Nephron (organoid): ENCODE results near the gene TTC19.

Experiments
- H3K27ac Mint-ChIP-seq, 3 experiments: 2 replicates each; pipeline ENCODE4 v1.8.0; 2020; ENCODE audit warnings: mixed read lengths in 3 of 3, mild to moderate bottlenecking in 2 of 3, moderate library complexity in 1 of 3
- H3K27me3 Mint-ChIP-seq: 2 replicates; pipeline ENCODE4 v1.8.0; 2021; ENCODE audit warnings: low read depth, mild to moderate bottlenecking, moderate library complexity, mixed read lengths
- H3K36me3 Mint-ChIP-seq: 2 replicates; pipeline ENCODE4 v1.8.0; 2020; ENCODE audit warnings: low read depth, mixed read lengths
- H3K4me1 Mint-ChIP-seq: 2 replicates; pipeline ENCODE4 v1.8.0; 2020; ENCODE audit warnings: mixed read lengths
- H3K4me3 Mint-ChIP-seq, 3 experiments: 2 replicates each; pipeline ENCODE4 v1.8.0; 2020; ENCODE audit warnings: mild to moderate bottlenecking in 3 of 3, mixed read lengths in 3 of 3, moderate library complexity in 2 of 3
- H3K9me3 Mint-ChIP-seq: 2 replicates; pipeline ENCODE4 v1.8.0; 2020; ENCODE audit warnings: mixed read lengths
- CTCF ChIP-seq, 3 experiments: fragments of 200-600 bp; sonication (generic); IDR thresholded peaks; one replicate each; pipeline ENCODE4 v1.5.0; 2021; ENCODE audit warnings: antibody characterized with exemption in 3 of 3; ENCODE audit not compliant: unreplicated experiment in 3 of 3

The TTC19 gene

GRCh38 chr17:15955793-15956541, 43.7 kb upstream of the TTC19 start:
- peaks cover 4% of the 10 kb centered on the region for H3K27me3 Mint-ChIP-seq
- no peaks in the 10 kb centered on the region for H3K9me3 Mint-ChIP-seq
- no peaks in the 10 kb centered on the region for H3K36me3 Mint-ChIP-seq
- no peak overlapping the region for H3K27ac Mint-ChIP-seq
- H3K4me3 Mint-ChIP-seq: no peak overlapping the region
- no peak for TF ChIP-seq CTCF (IDR thresholded peaks at IDR 0.05; ENCODE audit: unreplicated experiment in 3 of 3)
- H3K4me1 Mint-ChIP-seq: peaks cover 13% of the 10 kb centered on the region

DNA sequence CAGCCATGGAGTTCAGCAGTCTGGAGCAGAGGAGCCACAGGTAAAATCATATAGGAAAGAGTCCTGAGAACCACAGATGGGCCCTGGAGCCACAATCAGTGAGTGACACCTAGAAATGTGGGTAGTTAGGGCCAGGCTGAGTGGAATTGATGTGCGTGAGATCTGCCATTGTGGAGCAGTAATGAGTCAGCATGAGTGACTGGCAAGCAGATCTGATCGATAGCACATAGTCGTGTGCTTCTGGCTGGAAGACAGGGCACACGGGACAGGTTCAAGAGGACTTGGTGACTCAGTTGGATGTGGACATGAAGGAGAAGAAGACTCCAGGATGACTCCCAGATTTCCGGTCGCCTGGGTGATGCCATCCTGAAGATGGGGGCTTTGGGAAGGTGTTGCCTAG, 42.4 kb upstream of the TTC19 start:
- Mint-ChIP-seq H3K27me3 (peaks cover 4% of the 10 kb centered on the region), H3K4me1 (peaks cover 13% of the 10 kb centered on the region), H3K36me3 (no peaks in the 10 kb centered on the region), H3K27ac (no peak overlapping the region), H3K9me3 (no peaks in the 10 kb centered on the region), H3K4me3 (no peak overlapping the region)
- no peak for TF ChIP-seq CTCF (IDR thresholded peaks at IDR 0.05; ENCODE audit: unreplicated experiment in 3 of 3)

GRCh38 chr17:15957608-15958307, 41.9 kb upstream of the TTC19 start:
- Mint-ChIP-seq H3K27me3 (peaks cover 4% of the 10 kb centered on the region), H3K9me3 (no peaks in the 10 kb centered on the region), H3K36me3 (no peaks in the 10 kb centered on the region), H3K27ac (no peak overlapping the region), H3K4me3 (no peak overlapping the region), H3K4me1 (peaks cover 13% of the 10 kb centered on the region)
- TF ChIP-seq CTCF (IDR thresholded peaks at IDR 0.05; ENCODE audit: unreplicated experiment in 3 of 3): no peak

DNA sequence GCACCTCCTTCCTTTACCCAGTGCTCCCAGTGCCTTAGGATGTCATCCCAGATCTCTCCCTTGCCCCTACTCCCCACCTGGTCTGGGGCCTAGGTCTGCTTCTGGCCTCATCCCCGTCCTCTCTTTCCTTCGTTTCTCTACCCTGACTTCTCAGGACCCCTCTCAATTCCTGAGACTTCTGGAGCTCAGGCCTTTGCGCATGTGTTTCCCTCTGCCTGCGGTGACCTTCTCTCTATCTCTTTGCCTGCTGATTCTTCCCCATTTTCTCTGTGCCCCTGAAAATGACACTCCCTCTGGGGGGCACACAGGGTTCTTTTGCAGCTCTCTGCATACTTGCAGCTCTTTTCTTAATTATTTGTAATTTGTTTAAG, 41.2 kb upstream of the TTC19 start:
- Mint-ChIP-seq H3K4me3 (no peak overlapping the region), H3K27me3 (peaks cover 4% of the 10 kb centered on the region), H3K9me3 (no peaks in the 10 kb centered on the region), H3K4me1 (peaks cover 13% of the 10 kb centered on the region), H3K36me3 (no peaks in the 10 kb centered on the region), H3K27ac (no peak overlapping the region)
- TF ChIP-seq CTCF (IDR thresholded peaks at IDR 0.05; ENCODE audit: unreplicated experiment in 3 of 3): no peak

DNA sequence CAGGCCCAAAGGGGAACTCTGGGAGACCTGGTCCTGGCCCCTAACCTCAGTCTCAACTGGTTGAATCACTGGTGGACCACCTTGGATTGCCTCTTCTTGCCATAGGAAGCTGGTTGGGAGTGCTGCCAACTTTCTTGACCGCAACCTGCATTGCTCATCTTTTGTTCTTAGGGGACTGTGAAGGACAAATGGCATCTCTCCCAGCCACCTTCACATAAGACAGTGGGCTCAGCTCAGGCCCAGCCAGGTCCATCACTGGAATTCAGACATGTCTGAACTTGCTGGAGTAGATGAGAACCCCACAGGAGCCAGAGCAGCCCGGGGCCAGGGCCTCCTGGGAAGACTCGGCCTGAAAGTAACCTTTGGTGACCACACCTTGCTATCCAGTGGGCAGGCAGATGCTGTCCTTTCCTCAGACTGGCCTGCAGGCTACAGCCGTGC, 35.9 kb upstream of the TTC19 start:
- Mint-ChIP-seq H3K4me1 (peaks cover 29% of the 10 kb centered on the region), H3K27ac (no peak overlapping the region), H3K4me3 (no peak overlapping the region), H3K9me3 (no peaks in the 10 kb centered on the region), H3K36me3 (no peaks in the 10 kb centered on the region), H3K27me3 (no peaks in the 10 kb centered on the region)
- TF ChIP-seq CTCF (IDR thresholded peaks at IDR 0.05; ENCODE audit: unreplicated experiment in 3 of 3): no peak
